ENCODE results near the gene CORO6. TPM values are rescaled to one million over a fixed set of nuclear protein-coding genes. Genes with fewer than 3 reads are reported as not detected.

CORO6 gene
- total and polyA plus RNA-seq, 2 donors from 2014 or later, result 2.1 to 5.9 TPM

DNA sequence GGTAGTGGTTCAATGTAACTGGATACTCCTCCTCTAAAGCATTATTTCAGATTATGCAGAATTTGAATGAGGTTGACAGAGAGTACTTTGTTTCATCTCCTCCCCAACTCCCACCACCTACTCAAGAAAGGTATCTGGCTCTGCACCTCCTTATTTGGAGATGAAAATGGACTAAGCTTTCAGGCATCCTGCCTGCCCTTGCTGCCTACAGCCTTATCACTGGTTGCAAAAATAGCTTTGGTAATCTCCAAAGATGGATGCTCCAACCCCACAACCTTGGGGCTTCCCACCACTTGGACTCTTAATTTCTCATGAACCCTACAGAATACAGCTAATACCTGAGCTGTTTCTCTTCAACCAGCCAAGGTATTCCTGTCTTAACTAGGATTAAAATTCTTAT lies 45.3 kb upstream of the CORO6 start:
- Histone ChIP-seq H3K9me3 (ENCODE audit: control insufficient read depth in 2 of 3, insufficient read depth in 1 of 3, low read length in 3 of 3) (no peaks in the 10 kb centered on the region), H3K27me3 (ENCODE audit: control insufficient read depth, insufficient read depth, low read length) (no peaks in the 10 kb centered on the region), H3K27ac (ENCODE audit: low read depth in 2 of 2, low read length in 2 of 2) (no peak overlapping the region), H3K36me3 (ENCODE audit: control insufficient read depth in 2 of 3, insufficient read depth in 3 of 3, low read length in 3 of 3) (peaks cover 0 to 26% (median 5%) of the 10 kb centered on the region in 3 donors), H3K9ac (ENCODE audit: low read length in 3 of 3) (no peak overlapping the region), H3K4me1 (ENCODE audit: control insufficient read depth in 2 of 3, insufficient read depth in 2 of 3, low read depth in 1 of 3, low read length in 3 of 3) (no peaks in the 10 kb centered on the region), H3K4me3 (ENCODE audit: low read length in 3 of 3) (no peak overlapping the region)
- FAIRE-seq (no peak), DNase-seq (no peak)
- TF ChIP-seq, protein P1, sequence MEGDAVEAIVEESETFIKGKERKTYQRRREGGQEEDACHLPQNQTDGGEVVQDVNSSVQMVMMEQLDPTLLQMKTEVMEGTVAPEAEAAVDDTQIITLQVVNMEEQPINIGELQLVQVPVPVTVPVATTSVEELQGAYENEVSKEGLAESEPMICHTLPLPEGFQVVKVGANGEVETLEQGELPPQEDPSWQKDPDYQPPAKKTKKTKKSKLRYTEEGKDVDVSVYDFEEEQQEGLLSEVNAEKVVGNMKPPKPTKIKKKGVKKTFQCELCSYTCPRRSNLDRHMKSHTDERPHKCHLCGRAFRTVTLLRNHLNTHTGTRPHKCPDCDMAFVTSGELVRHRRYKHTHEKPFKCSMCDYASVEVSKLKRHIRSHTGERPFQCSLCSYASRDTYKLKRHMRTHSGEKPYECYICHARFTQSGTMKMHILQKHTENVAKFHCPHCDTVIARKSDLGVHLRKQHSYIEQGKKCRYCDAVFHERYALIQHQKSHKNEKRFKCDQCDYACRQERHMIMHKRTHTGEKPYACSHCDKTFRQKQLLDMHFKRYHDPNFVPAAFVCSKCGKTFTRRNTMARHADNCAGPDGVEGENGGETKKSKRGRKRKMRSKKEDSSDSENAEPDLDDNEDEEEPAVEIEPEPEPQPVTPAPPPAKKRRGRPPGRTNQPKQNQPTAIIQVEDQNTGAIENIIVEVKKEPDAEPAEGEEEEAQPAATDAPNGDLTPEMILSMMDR (IDR thresholded peaks at IDR 0.05; ENCODE audit: borderline replicate concordance, extremely low read depth, insufficient read depth), result no peak
- intact Hi-C loops (cut with DNase I), result no loop called here

DNA sequence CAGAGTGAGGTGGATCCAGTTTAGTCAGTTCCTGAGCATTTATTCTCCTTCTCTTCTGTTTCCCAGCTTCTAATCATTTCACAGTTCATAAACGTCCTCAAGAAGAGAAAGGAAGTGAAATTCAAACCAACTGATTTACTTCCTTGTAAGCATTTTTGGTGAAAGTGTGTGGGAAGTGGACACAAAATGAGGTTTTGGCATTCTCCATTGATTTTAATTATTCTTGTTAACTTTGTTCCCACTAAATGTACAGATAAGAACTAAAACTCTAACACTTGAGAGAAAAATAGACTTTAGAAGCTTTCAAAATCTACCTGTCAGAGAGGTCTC lies 42.7 kb upstream of the CORO6 start:
- intact Hi-C loops (cut with DNase I), result no loop called here
- no peaks in the 10 kb centered on the region for H3K9me3 ChIP-seq (ENCODE audit: control insufficient read depth in 2 of 3, insufficient read depth in 1 of 3, low read length in 3 of 3)
- TF ChIP-seq, protein P1 (IDR thresholded peaks at IDR 0.05; ENCODE audit: borderline replicate concordance, extremely low read depth, insufficient read depth), result no peak
- peaks cover 0 to 19% (median 5%) of the 10 kb centered on the region in 3 donors for H3K36me3 ChIP-seq (ENCODE audit: control insufficient read depth in 2 of 3, insufficient read depth in 3 of 3, low read length in 3 of 3)
- DNase-seq (peak in 1 of 5 donors; percentile 40), FAIRE-seq (no peak)
- H3K9ac ChIP-seq (ENCODE audit: low read length in 3 of 3), result no peak overlapping the region
- H3K4me1 ChIP-seq (ENCODE audit: control insufficient read depth in 2 of 3, insufficient read depth in 2 of 3, low read depth in 1 of 3, low read length in 3 of 3), result no peaks in the 10 kb centered on the region
- H3K27ac ChIP-seq (ENCODE audit: low read depth in 2 of 2, low read length in 2 of 2), result peak overlapping the region in 1 of 2 donors; percentile 14
- H3K4me3 ChIP-seq (ENCODE audit: low read length in 3 of 3), result no peak overlapping the region
- H3K27me3 ChIP-seq (ENCODE audit: control insufficient read depth, insufficient read depth, low read length), result no peaks in the 10 kb centered on the region

DNA sequence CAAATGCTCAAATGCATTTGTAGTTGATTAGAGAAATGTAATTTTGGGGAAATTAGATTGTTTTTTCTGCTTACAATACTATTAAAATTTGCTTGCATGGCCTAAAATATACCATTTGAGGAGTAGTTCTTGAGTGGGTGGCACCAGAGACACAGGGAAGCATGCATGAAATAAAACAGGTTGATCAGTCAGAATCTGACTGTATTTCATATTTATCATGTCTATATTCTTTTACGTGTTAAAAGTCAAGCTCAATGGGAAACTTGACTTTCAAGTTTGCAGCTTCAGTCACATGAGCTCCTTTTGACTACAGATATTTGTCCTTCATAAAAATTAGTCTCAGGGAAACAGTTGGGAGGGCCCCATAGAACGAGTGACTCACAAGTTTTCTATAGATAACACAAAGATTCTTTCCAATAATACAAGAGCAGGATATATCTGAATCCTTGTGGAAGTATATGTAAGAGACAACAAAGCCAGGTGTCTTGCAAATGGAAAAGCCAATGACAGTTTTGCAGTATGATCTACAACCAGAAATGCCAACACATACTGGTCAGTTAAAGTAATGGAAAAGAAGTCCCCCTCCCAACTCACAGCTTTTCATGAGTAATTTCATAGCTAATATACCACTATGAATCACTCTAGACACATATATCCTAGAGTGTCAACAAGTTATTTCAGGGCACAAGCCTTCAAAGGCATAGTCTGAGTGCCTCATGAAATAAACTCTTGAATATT lies 42.2 kb upstream of the CORO6 start:
- H3K4me3 ChIP-seq (ENCODE audit: low read length in 3 of 3), result no peak overlapping the region
- H3K9ac ChIP-seq (ENCODE audit: low read length in 3 of 3), result no peak overlapping the region
- TF ChIP-seq, protein P1 (IDR thresholded peaks at IDR 0.05; ENCODE audit: borderline replicate concordance, extremely low read depth, insufficient read depth), result no peak
- intact Hi-C loops (cut with DNase I), result no loop called here
- peaks cover 0 to 19% (median 5%) of the 10 kb centered on the region in 3 donors for H3K36me3 ChIP-seq (ENCODE audit: control insufficient read depth in 2 of 3, insufficient read depth in 3 of 3, low read length in 3 of 3)
- no peaks in the 10 kb centered on the region for H3K4me1 ChIP-seq (ENCODE audit: control insufficient read depth in 2 of 3, insufficient read depth in 2 of 3, low read depth in 1 of 3, low read length in 3 of 3)
- no peak overlapping the region for H3K27ac ChIP-seq (ENCODE audit: low read depth in 2 of 2, low read length in 2 of 2)
- no peaks in the 10 kb centered on the region for H3K9me3 ChIP-seq (ENCODE audit: control insufficient read depth in 2 of 3, insufficient read depth in 1 of 3, low read length in 3 of 3)
- FAIRE-seq, result no peak
- no peak for DNase-seq
- H3K27me3 ChIP-seq (ENCODE audit: control insufficient read depth, insufficient read depth, low read length), result no peaks in the 10 kb centered on the region

Data from kidney (tissue), 14 donors.